PC-9 (cell line): Measurements from ENCODE around the gene ABTB2. TPM values are rescaled to one million over a fixed set of nuclear protein-coding genes. Genes with fewer than 3 reads are reported as not detected.

Source experiments
- BruUV-seq: library from RNA; stranded (reverse); fragments of 400-500 nt; replicated peaks from 2 replicates; lab custom pipeline; 2021; lab: Mats Ljungman, UMichigan
- CTCF ChIA-PET: fragments of 300-600 bp; sonication (Branson Sonifier 250); formaldehyde crosslinking; loops from one replicate; lab custom pipeline; 2022; ENCODE audit warnings: antibody characterized with exemption; lab: Charles Lee
- POLR2A ChIA-PET: fragments of 300-600 bp; sonication (Branson Sonifier 250); formaldehyde crosslinking; loops from one replicate; lab custom pipeline; 2022; ENCODE audit warnings: antibody characterized with exemption; ENCODE audit not compliant: unreplicated experiment; lab: Charles Lee
- DNase-seq, 2 experiments: peaks; one replicate each; pipeline versions ENCODE4 v3.0.0 to v3.0.0-alpha.2; 2015 to 2022; ENCODE audit warnings: mixed read lengths in 1 of 2
- H2AFZ ChIP-seq: fragments of 200-600 bp; sonication (generic); 2 replicates; pipeline ENCODE4 v1.8.1; 2017; ENCODE audit warnings: antibody characterized with exemption
- H3F3A ChIP-seq: fragments of 200-600 bp; sonication (generic); 2 replicates; pipeline ENCODE4 v1.8.1; 2017; ENCODE audit warnings: antibody characterized with exemption, mild to moderate bottlenecking, low read depth; ENCODE audit not compliant: insufficient read depth
- H3K27ac ChIP-seq: fragments of 200-600 bp; sonication (generic); 2 replicates; pipeline ENCODE4 v1.6.1; 2016; ENCODE audit warnings: mixed run types
- H3K27me3 ChIP-seq: fragments of 200-600 bp; sonication (generic); 2 replicates; pipeline ENCODE4 v1.6.1; 2016; ENCODE audit warnings: low read depth, mixed run types; ENCODE audit not compliant: insufficient read depth
- H3K36me3 ChIP-seq: fragments of 200-600 bp; sonication (generic); 2 replicates; pipeline ENCODE4 v1.6.1; 2016; ENCODE audit warnings: low read depth, mixed run types
- H3K4me1 ChIP-seq: fragments of 200-600 bp; sonication (generic); replicated peaks from 2 replicates; pipeline ENCODE4 v1.6.1; 2016; ENCODE audit warnings: mixed run types; ENCODE audit not compliant: insufficient read depth
- H3K4me2 ChIP-seq: fragments of 200-600 bp; sonication (generic); 2 replicates; pipeline ENCODE4 v1.6.1; 2017; ENCODE audit warnings: mixed run types
- H3K4me3 ChIP-seq: fragments of 200-600 bp; sonication (generic); 2 replicates; pipeline ENCODE4 v1.6.1; 2016; ENCODE audit warnings: mixed run types
- H3K79me2 ChIP-seq: fragments of 200-600 bp; sonication (generic); 2 replicates; pipeline ENCODE4 v1.6.1; 2017; ENCODE audit warnings: low read depth, mixed run types
- H3K9me2 ChIP-seq: fragments of 200-600 bp; sonication (generic); 2 replicates; pipeline ENCODE4 v1.8.1; 2017; ENCODE audit warnings: mild to moderate bottlenecking; ENCODE audit not compliant: insufficient read depth
- H3K9me3 ChIP-seq: fragments of 200-600 bp; sonication (generic); 2 replicates; pipeline ENCODE4 v1.8.1; 2016; ENCODE audit warnings: low read depth; ENCODE audit not compliant: insufficient read depth
- H4K20me1 ChIP-seq: fragments of 200-600 bp; sonication (generic); 2 replicates; pipeline ENCODE4 v1.8.1; 2017; ENCODE audit not compliant: insufficient read depth
- EZH2 ChIP-seq: fragments of 200-600 bp; sonication (generic); IDR thresholded peaks from 2 replicates; pipeline ENCODE4 v1.8.0; 2017; ENCODE audit warnings: antibody characterized with exemption, low read depth
- intact Hi-C: fragments of 100-400 bp; cut with micrococcal nuclease; formaldehyde crosslinking; loops from one replicate; pipeline ENCODE4 v1.10.0; 2022; ENCODE audit not compliant: unreplicated experiment
- total RNA-seq: library from RNA; stranded (reverse); gene quantifications from 2 replicates; pipeline ENCODE4 v1.2.3, GENCODE V29; 2021
- TF ChIP-seq, protein P1 (sequence below): fragments of 200-600 bp; sonication (generic); conservative IDR thresholded peaks from 2 replicates; pipeline ENCODE4 v1.6.1; 2017; ENCODE audit warnings: mixed run types, antibody characterized with exemption, mild to moderate bottlenecking, moderate library complexity

The ABTB2 gene
- total RNA-seq, 1 experiment from 2014 or later, result 12.9 TPM

DNA sequence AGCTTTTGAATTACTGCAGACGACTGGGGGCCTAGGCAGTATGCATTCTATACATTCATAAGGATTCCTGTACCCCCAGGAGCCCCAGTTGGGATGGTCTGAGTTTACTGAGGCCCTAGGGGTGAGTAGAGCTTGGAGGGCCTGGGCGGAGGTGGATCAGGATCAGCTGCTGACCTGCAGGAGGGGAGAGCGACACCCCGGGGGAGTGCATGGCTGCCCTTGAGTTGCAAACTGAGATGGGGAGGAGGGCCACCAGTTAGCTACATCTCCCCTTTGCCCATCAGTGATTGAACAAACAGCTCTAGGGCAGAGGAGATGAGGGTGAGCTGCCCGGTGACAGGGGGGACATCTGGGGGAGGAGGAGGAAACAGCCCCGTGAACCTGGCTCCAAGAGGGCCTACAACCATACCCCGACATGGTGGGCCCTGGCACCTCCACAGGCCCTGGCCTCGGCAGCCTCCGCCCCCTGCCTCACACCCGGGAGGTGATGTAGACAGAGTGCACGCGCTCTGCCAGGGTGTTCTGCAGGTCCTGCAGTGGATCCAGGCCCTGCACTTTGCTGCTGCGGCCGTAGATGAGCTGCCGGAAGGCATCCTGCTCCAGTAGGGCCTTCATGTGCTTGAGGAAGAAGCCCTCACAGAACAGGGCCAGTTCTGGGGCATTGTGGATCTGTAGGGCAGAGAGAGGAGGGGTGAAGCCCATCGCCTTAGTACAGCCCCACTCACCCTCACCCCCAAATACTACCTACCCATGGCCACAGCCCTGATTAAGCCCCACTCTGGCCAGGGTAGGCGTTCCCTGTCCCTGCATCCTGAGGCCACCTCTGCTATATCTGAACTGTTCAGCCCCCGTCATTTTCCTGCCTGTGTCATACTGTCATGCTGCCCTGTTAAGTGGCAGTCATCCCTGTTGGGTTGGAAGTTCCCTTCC is 205.6 kb downstream of the ABTB2 start:
- no peaks in the 10 kb centered on the region for H3K9me2 ChIP-seq
- H3K27me3 ChIP-seq, result no peaks in the 10 kb centered on the region
- no peak overlapping the region for H2AFZ ChIP-seq
- peaks cover 29% of the 10 kb centered on the region; the same call in 1 of the 2 replicates for H3F3A ChIP-seq
- intact Hi-C loops, result no loop called here
- H3K79me2 ChIP-seq, result no peaks in the 10 kb centered on the region
- TF ChIP-seq, protein P1, sequence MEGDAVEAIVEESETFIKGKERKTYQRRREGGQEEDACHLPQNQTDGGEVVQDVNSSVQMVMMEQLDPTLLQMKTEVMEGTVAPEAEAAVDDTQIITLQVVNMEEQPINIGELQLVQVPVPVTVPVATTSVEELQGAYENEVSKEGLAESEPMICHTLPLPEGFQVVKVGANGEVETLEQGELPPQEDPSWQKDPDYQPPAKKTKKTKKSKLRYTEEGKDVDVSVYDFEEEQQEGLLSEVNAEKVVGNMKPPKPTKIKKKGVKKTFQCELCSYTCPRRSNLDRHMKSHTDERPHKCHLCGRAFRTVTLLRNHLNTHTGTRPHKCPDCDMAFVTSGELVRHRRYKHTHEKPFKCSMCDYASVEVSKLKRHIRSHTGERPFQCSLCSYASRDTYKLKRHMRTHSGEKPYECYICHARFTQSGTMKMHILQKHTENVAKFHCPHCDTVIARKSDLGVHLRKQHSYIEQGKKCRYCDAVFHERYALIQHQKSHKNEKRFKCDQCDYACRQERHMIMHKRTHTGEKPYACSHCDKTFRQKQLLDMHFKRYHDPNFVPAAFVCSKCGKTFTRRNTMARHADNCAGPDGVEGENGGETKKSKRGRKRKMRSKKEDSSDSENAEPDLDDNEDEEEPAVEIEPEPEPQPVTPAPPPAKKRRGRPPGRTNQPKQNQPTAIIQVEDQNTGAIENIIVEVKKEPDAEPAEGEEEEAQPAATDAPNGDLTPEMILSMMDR, result no peak
- no peak for TF ChIP-seq EZH2
- H3K27ac ChIP-seq, result no peak overlapping the region
- H3K4me3 ChIP-seq, result no peak overlapping the region
- ChIA-PET POLR2A (interaction anchor here (0.6 kb wide), 1 partner anchor 82 kb away, joined by 6 read pairs; no protein-coding TSS in a partner anchor), CTCF (interaction anchor here (0.7 kb wide), 1 partner anchor 330 kb away, joined by 3 read pairs; no protein-coding TSS in a partner anchor)
- H4K20me1 ChIP-seq, result 0 out of 2 replicates have a peak, but pooled peaks cover 12% of the 10 kb centered on the region
- no peaks in the 10 kb centered on the region for H3K9me3 ChIP-seq
- H3K4me1 ChIP-seq, result no peaks in the 10 kb centered on the region
- no peak overlapping the region for H3K4me2 ChIP-seq
- no peak for DNase-seq
- H3K36me3 ChIP-seq, result 0 out of 2 replicates have a peak, but pooled peaks cover 19% of the 10 kb centered on the region
- BruUV-seq, result no TSS peak

GRCh38 chr11:34151166-34151565 is 206.6 kb downstream of the ABTB2 start:
- no peaks in the 10 kb centered on the region for H3K4me1 ChIP-seq
- intact Hi-C loops, result no loop called here
- H3K27ac ChIP-seq, result no peak overlapping the region
- no peak overlapping the region for H2AFZ ChIP-seq
- H3K27me3 ChIP-seq, result no peaks in the 10 kb centered on the region
- no TSS peak for BruUV-seq
- H4K20me1 ChIP-seq, result 0 out of 2 replicates have a peak, but pooled peaks cover 7% of the 10 kb centered on the region
- no peak overlapping the region for H3K4me2 ChIP-seq
- DNase-seq, result no peak
- H3K9me2 ChIP-seq, result no peaks in the 10 kb centered on the region
- H3K79me2 ChIP-seq, result no peaks in the 10 kb centered on the region
- CTCF ChIA-PET, result no interaction called here
- no peak overlapping the region for H3K4me3 ChIP-seq
- TF ChIP-seq, protein P1, result no peak
- no peak for TF ChIP-seq EZH2
- no peaks in the 10 kb centered on the region for H3K9me3 ChIP-seq
- POLR2A ChIA-PET, result no interaction called here
- H3K36me3 ChIP-seq, result peaks cover 24% of the 10 kb centered on the region; the same call in 1 of the 2 replicates
- H3F3A ChIP-seq, result peaks cover 29% of the 10 kb centered on the region; the same call in 1 of the 2 replicates

- Histone ChIP-seq H3K9me3 (no peaks in the 10 kb centered on the region), H3K4me3 (no peak overlapping the region), H3K9me2 (no peaks in the 10 kb centered on the region), H3K27ac (no peak overlapping the region), H2AFZ (no peak overlapping the region), H3F3A (peaks cover 33% of the 10 kb centered on the region; the same call in 1 of the 2 replicates), H3K4me2 (no peak overlapping the region), H3K79me2 (no peaks in the 10 kb centered on the region), H3K36me3 (peaks cover 28% of the 10 kb centered on the region; the same call in 1 of the 2 replicates), H4K20me1 (0 out of 2 replicates have a peak, but pooled peaks cover 2% of the 10 kb centered on the region), H3K4me1 (no peaks in the 10 kb centered on the region), H3K27me3 (no peaks in the 10 kb centered on the region)
- BruUV-seq, result no TSS peak
- DNase-seq, result no peak
- TF ChIP-seq, protein P1, result no peak
- no peak for TF ChIP-seq EZH2
- POLR2A ChIA-PET, result no interaction called here
- CTCF ChIA-PET, result no interaction called here
- intact Hi-C loops, result loop anchor here (1.0 kb wide), 1 partner anchor 209 kb away; no protein-coding TSS in a partner anchor
Measured at GRCh38 chr11:34150494-34151151, 207.2 kb downstream of the ABTB2 start.
